CD4-positive, alpha-beta T cell (primary cell): ENCODE measurements around the gene THRA. TPM values are rescaled to one million over a fixed set of nuclear protein-coding genes. Genes with fewer than 3 reads are reported as not detected.

Experiments used
- ATAC-seq: fragments of 200-7000 bp; cut with Tn5 transposase; one replicate; pipeline ENCODE4 v1.10.0; 2022; ENCODE audit warnings: mild to moderate bottlenecking; ENCODE audit not compliant: poor library complexity
- CTCF ChIA-PET: fragments of 350-600 bp; sonication (Branson Sonifier 250); formaldehyde crosslinking; loops from one replicate; lab custom pipeline; 2021; ENCODE audit warnings: antibody characterized with exemption, inconsistent platforms; lab: Charles Lee
- POLR2A ChIA-PET: fragments of 350-600 bp; sonication (Branson Sonifier 250); formaldehyde crosslinking; loops from one replicate; lab custom pipeline; 2021; ENCODE audit warnings: antibody characterized with exemption, inconsistent platforms; lab: Charles Lee
- DNase-seq, 14 experiments: peaks; one replicate each; pipeline ENCODE4 v3.0.0-alpha.2; 2013 to 2020; ENCODE audit warnings: mixed read lengths in 2 of 14
- H3K27ac ChIP-seq, 2 donors: one replicate each; pipeline versions ENCODE4 v1.5.1 to v1.7.0; 2013; ENCODE audit warnings: low read length in 2 of 2, low read depth in 1 of 2, mild to moderate bottlenecking in 1 of 2
- H3K27me3 ChIP-seq, 2 experiments: 1 replicate in 1 of 2; 2 replicates in 1 of 2; pipeline versions ENCODE4 v1.6.1 to v1.7.0; 2013; ENCODE audit warnings: low read length in 2 of 2, control low read depth in 1 of 2, mild to moderate bottlenecking in 1 of 2, moderate library complexity in 1 of 2; ENCODE audit not compliant: insufficient read depth in 2 of 2, control insufficient read depth in 1 of 2
- H3K36me3 ChIP-seq: one replicate; pipeline ENCODE4 v1.6.1; 2013; ENCODE audit warnings: low read length, control low read depth; ENCODE audit not compliant: insufficient read depth
- H3K4me1 ChIP-seq: one replicate; pipeline ENCODE4 v1.6.1; 2013; ENCODE audit warnings: low read length, control low read depth; ENCODE audit not compliant: insufficient read depth
- H3K4me3 ChIP-seq: one replicate; pipeline ENCODE4 v1.5.1; 2013; ENCODE audit warnings: mild to moderate bottlenecking, low read length, moderate library complexity
- H3K9me3 ChIP-seq, 2 experiments: 1 replicate in 1 of 2; 2 replicates in 1 of 2; pipeline versions ENCODE4 v1.6.1 to v1.7.0; 2013; ENCODE audit warnings: low read length in 2 of 2, mild to moderate bottlenecking in 2 of 2, control low read depth in 1 of 2, moderate library complexity in 1 of 2; ENCODE audit not compliant: control insufficient read depth in 1 of 2, insufficient read depth in 1 of 2
- H3K27ac Mint-ChIP-seq: one replicate; pipeline ENCODE4 v1.8.0; 2020; ENCODE audit warnings: mixed read lengths
- H3K27me3 Mint-ChIP-seq: one replicate; pipeline ENCODE4 v1.8.0; 2021; ENCODE audit warnings: mixed read lengths
- H3K36me3 Mint-ChIP-seq: one replicate; pipeline ENCODE4 v1.8.0; 2021; ENCODE audit warnings: low read depth, mixed read lengths
- H3K4me1 Mint-ChIP-seq: one replicate; pipeline ENCODE4 v1.8.0; 2021; ENCODE audit warnings: low read depth, mixed read lengths
- H3K4me3 Mint-ChIP-seq: one replicate; pipeline ENCODE4 v1.8.0; 2020; ENCODE audit warnings: mild to moderate bottlenecking, mixed read lengths
- H3K9me3 Mint-ChIP-seq: one replicate; pipeline ENCODE4 v1.8.0; 2020; ENCODE audit warnings: mixed read lengths
- intact Hi-C, 2 experiments: fragments of 100-400 bp; cut with DNase I in 1 of 2; cut with micrococcal nuclease in 1 of 2; formaldehyde crosslinking; loops; one replicate each; pipeline versions ENCODE4 v1.15.1 to v1.9.0; 2023 to 2025; cut with DNase I, micrococcal nuclease
- total RNA-seq, 174 experiments: library from RNA in 2 of 174; stranded (reverse) in 2 of 174; gene quantifications; one replicate each; pipeline ENCODE4 v1.2.3 and lab custom pipeline; 2021 to 2026
- TF ChIP-seq, protein P1 (sequence below): fragments of 200-600 bp; IDR thresholded peaks from one replicate; pipeline ENCODE4 v1.8.0; 2022; ENCODE audit warnings: antibody characterized with exemption, mild to moderate bottlenecking

Gene THRA
- total RNA-seq, 2 experiments from 2014 or later, result 35.2 to 36.4 TPM

DNA sequence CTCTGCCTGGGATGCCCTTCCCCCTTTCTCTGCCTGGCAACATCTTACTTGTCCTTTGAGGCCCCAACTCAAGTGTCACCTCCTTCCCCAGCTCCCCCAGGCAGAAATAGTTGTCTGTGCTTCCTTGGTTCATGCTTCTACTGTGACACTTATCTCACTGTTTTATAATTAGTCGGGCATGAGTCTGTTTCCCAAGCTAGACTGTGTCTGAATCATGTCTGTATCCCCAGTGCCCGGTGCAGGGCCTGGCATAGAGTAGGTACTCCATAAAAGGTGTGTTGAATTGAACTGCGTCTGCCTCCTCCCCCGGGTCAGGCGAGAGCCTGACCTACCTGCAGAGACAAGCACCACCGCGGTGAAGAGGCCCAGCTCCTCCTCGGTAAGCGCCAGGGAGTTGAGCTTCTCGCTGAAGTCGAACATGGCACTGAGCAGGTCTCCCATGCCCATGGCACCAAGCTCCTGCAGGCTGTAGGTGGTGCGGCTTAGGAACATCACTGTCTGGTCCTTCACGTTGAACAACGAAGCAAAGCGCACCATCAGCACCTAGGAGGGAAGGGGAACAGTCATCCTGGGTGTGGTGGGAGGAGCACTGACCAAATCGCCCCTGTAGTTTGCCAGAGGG is 30.9 kb downstream of the THRA start:
- Mint-ChIP-seq H3K36me3 (peaks cover 83% of the 10 kb centered on the region), H3K27ac (peak overlapping the region; percentile 51), H3K4me3 (no peak overlapping the region), H3K27me3 (no peaks in the 10 kb centered on the region), H3K4me1 (peaks cover 58% of the 10 kb centered on the region), H3K9me3 (no peaks in the 10 kb centered on the region)
- no peaks in the 10 kb centered on the region for H3K9me3 ChIP-seq
- ChIA-PET POLR2A (interaction anchor here (1.0 to 9.7 kb wide), 4 partner anchors 18 to 47 kb away, joined by 3 to 335 read pairs (median 8); partner anchors contain the start of gene CASC3), CTCF (interaction anchor here (1.1 to 1.9 kb wide), 4 partner anchors 18 to 75 kb away, joined by 3 to 7 read pairs (median 6); no protein-coding TSS in a partner anchor)
- TF ChIP-seq, protein P1, sequence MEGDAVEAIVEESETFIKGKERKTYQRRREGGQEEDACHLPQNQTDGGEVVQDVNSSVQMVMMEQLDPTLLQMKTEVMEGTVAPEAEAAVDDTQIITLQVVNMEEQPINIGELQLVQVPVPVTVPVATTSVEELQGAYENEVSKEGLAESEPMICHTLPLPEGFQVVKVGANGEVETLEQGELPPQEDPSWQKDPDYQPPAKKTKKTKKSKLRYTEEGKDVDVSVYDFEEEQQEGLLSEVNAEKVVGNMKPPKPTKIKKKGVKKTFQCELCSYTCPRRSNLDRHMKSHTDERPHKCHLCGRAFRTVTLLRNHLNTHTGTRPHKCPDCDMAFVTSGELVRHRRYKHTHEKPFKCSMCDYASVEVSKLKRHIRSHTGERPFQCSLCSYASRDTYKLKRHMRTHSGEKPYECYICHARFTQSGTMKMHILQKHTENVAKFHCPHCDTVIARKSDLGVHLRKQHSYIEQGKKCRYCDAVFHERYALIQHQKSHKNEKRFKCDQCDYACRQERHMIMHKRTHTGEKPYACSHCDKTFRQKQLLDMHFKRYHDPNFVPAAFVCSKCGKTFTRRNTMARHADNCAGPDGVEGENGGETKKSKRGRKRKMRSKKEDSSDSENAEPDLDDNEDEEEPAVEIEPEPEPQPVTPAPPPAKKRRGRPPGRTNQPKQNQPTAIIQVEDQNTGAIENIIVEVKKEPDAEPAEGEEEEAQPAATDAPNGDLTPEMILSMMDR, result no peak
- peaks cover 71% of the 10 kb centered on the region for H3K36me3 ChIP-seq
- no peaks in the 10 kb centered on the region for H3K27me3 ChIP-seq
- ATAC-seq (no peak), DNase-seq (peak in 1 of 14 experiments; percentile 21)
- intact Hi-C loops, result no loop called here
- H3K4me3 ChIP-seq, result no peak overlapping the region
- no peak overlapping the region for H3K27ac ChIP-seq
- H3K4me1 ChIP-seq, result peaks cover 51% of the 10 kb centered on the region

DNA sequence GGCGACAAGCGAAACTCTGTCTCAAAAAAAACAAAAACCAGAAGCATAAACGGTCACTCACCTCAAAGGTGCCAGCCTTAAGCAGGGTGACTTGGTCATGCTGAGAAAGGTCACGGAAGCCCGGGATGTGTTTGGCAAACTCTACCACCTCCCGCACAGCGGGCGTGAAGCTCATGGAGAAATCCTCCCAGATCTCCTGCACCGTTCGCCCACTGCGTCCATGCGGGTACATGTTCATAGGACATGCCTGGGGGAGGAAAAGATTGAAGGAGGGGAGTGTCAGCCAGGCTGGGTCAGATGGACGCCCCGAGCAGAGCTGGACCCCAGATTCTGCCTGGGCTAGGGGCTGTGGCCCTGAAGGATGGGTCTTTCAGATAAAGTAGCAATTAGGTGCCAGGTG is 32.1 kb downstream of the THRA start:
- intact Hi-C loops, result loop anchor here (5.0 kb wide), 2 partner anchors 33 to 168 kb away; partner anchors contain the start of genes LRRC3C (in 1 of the 2), ORMDL3 (in 1 of the 2) and THRA (in 1 of the 2)
- peak overlapping the region; percentile 94 to 96 for H3K27ac ChIP-seq
- Mint-ChIP-seq H3K4me1 (peaks cover 68% of the 10 kb centered on the region), H3K27ac (peak overlapping the region; percentile 91), H3K36me3 (peaks cover 85% of the 10 kb centered on the region), H3K9me3 (no peaks in the 10 kb centered on the region), H3K27me3 (no peaks in the 10 kb centered on the region), H3K4me3 (peak overlapping the region; percentile 97)
- TF ChIP-seq, protein P1, result no peak
- CTCF ChIA-PET, result interaction anchor here (1.7 to 2.3 kb wide), 2 partner anchors 8 to 17 kb away, joined by 6 read pairs; no protein-coding TSS in a partner anchor
- H3K36me3 ChIP-seq, result peaks cover 60% of the 10 kb centered on the region
- H3K4me1 ChIP-seq, result peaks cover 63% of the 10 kb centered on the region
- no peaks in the 10 kb centered on the region for H3K27me3 ChIP-seq
- no peak overlapping the region for H3K4me3 ChIP-seq
- H3K9me3 ChIP-seq, result no peaks in the 10 kb centered on the region
- POLR2A ChIA-PET, result interaction anchor here (1.4 to 9.7 kb wide), 9 partner anchors 12 to 114 kb away, joined by 4 to 335 read pairs (median 7); partner anchors contain the start of genes CASC3 and PSMD3
- ATAC-seq (no peak), DNase-seq (peak in 1 of 14 experiments; percentile 31)

DNA sequence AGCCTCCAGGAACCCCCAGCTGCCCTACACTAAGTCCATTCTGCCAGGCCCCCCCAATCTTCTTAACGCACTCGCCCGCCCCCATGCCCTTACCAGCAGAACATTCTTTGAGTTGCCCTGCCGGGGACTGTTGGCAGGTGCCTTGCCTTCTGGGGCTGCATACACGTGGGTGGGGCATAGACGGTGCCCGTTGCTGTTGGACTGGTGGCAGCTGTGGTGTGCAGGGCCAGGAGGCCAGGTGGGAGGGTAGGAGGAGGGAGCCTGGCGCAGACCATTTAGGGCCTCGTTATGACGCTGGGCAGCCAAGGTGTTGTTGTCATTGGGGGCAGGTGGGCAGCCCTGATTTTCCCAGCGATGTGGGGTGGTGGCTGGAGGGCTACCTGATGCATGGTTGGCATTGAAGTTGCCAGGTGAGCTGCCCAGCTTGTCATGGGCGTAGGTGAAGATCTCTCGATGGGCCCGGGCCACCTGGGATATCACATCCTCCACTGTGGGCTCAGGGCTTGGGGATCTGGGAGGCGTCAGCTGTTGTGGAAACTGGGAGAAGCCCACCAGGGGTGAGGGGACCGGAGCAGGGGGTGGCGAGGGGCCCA is 32.7 kb downstream of the THRA start:
- Histone ChIP-seq H3K4me1 (peaks cover 69% of the 10 kb centered on the region), H3K4me3 (peak overlapping the region; percentile 42), H3K36me3 (peaks cover 55% of the 10 kb centered on the region), H3K27me3 (no peaks in the 10 kb centered on the region), H3K9me3 (no peaks in the 10 kb centered on the region), H3K27ac (peak overlapping the region; percentile 94 to 96)
- ChIA-PET CTCF (interaction anchor here (0.9 to 8.8 kb wide), 3 partner anchors 9 to 96 kb away, joined by 3 to 93 read pairs (median 6); no protein-coding TSS in a partner anchor), POLR2A (interaction anchor here (0.6 to 9.7 kb wide), 13 partner anchors 9 to 115 kb away, joined by 3 to 335 read pairs (median 5); partner anchors contain the start of genes CASC3 and PSMD3)
- peak in 1 of 14 experiments; percentile 53 for DNase-seq
- intact Hi-C loops, result loop anchor here (5.0 kb wide), 2 partner anchors 33 to 168 kb away; partner anchors contain the start of genes LRRC3C (in 1 of the 2), ORMDL3 (in 1 of the 2) and THRA (in 1 of the 2)
- TF ChIP-seq, protein P1, result no peak
- Mint-ChIP-seq H3K4me1 (peaks cover 73% of the 10 kb centered on the region), H3K36me3 (peaks cover 85% of the 10 kb centered on the region), H3K27ac (peak overlapping the region; percentile 91), H3K9me3 (no peaks in the 10 kb centered on the region), H3K4me3 (peak overlapping the region; percentile 97), H3K27me3 (no peaks in the 10 kb centered on the region)
- ATAC-seq, result no peak
